IPS DF 4.7 (cell line): Measurements from ENCODE around the gene GPR37.

Source experiments
- DNase-seq: peaks from one replicate; pipeline ENCODE4 v3.0.0-alpha.2; 2013; ENCODE audit warnings: low spot score; ENCODE audit errors: extremely low read depth

GPR37 gene, protein sequence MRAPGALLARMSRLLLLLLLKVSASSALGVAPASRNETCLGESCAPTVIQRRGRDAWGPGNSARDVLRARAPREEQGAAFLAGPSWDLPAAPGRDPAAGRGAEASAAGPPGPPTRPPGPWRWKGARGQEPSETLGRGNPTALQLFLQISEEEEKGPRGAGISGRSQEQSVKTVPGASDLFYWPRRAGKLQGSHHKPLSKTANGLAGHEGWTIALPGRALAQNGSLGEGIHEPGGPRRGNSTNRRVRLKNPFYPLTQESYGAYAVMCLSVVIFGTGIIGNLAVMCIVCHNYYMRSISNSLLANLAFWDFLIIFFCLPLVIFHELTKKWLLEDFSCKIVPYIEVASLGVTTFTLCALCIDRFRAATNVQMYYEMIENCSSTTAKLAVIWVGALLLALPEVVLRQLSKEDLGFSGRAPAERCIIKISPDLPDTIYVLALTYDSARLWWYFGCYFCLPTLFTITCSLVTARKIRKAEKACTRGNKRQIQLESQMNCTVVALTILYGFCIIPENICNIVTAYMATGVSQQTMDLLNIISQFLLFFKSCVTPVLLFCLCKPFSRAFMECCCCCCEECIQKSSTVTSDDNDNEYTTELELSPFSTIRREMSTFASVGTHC

DNA sequence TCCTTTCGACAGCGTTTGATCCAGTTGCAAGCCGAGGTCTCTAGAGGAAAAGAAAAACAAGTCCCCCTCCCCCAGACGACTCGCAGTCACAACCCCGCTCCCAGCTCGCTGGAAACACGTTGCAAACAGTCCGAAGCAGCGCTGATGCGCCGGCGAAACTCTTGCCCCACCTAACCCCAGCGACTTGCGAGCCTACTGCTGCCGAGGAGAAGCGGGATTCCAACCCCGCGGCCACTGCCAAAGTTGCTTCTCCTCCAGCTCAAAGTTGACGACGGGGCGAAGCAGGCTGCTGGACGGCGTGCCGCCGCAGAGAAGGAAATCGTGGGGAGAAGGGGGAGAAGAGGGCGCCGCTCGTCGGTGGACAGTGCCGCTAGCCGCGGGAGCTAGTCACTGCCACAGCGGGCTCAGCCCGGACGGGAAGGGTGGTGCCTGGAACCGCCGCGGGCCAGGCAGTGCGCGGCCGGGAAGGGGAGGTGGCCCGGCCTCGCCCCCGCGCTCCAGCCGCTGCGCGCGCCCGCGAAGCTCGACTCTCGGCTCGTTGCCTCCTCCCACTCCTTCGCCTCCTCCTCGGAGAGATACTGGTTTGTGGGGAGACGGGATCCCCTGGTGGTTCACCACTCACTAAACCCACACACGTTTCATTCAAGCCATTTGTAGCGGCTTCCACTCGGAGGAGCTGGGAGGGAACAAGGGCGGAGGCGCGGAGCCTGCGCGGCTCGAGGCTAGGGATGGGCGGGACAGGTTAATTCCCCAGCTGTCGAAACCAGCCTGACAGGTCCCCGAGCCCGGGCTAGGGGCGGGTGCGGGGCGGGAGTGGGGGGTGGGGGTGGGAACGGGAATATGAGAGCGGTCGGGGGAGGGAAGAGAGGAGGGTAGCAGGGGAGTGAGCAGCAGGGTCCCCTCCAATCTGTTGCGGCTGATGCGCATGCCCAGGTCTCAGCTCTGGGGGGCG is at the start of gene GPR37:
TSS of gene GPR37 (minus strand) at position 392 of the 952 bp plus-strand sequence. CDS start 816 bp downstream, outside the sequence.
- DNase-seq, result no peak

DNA sequence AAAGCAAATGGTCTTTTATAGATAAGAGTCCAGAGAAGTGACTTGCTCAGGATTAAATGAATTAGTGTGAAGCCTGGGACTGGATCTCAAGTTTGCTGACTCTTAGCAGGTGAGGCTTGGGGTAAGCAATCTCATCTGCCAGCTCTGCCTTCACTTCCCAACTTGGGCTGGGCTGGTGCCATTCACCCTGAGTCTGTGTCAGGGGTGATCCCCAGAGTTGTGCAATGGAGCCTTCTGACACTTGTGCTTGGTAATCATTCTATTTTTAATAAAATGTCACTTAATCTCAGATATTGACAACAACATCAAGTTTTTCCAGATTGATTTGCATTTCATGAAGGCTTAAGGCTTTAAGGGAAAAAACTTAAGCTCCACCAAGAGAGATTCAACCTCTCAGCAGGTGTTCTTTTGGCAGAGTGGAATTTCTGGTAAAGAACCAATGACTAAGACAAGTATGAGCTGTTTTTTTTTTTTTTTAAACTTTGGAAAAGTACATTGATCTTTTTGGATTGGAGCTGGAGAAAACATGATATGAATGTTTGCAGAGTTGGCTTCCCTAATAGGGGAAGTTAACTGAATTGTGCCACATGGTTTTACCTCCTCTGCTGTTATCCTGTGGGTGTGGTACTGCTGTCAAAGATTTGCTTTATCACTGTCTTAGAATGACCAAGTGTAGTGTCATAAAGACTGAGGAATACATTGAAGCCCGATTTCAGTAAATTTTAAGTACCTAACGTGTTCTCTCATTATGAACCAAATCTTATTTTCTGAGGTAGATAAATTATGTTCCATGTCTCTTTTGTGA is 48.6 kb upstream of the GPR37 start:
- no peak for DNase-seq

DNA sequence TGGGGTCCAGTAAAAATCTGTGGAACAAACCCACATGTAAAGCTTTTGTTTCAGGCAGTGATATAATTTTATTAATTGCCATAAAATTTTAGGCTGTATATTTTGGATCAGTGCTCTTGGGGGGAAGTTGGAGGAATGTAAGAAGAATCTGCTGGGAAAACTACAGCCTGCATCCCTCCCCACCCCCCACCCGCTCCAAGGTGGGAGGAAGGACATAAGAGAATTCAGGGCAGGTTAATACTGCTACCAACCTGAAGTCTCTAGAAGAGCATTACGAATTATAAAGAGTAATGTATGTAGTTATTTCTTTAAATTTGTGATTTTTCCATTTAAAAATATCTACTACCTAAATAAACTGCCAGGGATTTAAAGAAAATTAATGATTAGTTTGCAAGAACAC is 47.2 kb upstream of the GPR37 start:
- DNase-seq, result no peak

DNA sequence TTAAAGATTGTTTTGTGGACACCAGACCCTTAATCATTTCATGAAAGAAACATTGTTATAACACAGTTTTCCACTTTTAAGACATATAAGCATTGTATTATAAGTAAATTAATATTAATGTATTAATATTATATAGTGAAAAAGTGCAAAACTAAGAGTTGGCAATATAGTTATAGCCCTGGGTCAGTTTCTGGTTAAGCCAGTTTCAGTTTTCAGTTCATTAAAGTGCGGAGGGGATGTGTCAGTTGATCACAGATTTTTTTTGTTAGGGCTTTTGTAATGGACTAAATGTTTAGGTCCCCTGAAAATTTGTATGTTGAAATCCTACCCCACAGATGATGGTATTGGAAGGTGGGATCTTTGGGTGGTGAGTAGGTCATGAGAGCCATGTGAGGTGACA is 45.7 kb upstream of the GPR37 start:
- no peak for DNase-seq

DNA sequence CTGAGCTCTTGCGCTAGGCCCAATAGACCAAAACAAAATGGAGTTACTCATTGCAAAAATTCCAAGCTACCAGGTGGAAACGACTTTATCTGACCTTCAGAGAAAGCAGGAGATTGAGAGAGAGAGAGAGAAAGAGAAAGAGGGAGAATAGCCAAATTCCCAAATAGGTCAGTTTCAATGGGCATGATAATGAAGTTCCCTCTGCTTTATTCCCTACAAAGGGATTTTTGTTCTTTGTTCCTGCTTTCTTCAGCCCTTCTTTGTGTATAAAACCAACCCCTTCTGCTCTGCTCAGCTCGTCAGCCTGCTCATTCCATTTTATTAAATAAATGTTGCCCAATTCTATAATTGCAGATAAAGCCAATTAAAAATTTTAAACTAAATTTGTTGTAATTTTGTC is 45.0 kb upstream of the GPR37 start:
- DNase-seq, result no peak

DNA sequence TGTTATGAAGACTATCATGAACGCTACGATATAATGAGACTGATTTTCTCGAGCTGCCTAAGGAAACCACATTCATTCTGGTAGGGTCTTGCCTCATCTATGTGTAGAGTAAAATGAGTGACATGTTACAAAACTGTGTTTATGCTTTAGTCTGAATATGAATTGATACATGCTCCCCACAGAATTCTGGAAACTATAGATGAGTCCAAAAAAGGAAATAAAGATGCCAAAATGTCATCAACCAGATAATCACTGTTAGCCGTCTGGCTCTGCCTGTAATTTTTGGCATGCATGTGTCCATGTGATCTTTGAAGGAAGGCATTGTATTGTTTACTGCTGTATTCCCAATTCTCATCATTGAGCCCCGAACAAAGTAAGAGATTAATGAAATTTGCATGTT is 42.6 kb upstream of the GPR37 start:
- no peak for DNase-seq

DNA sequence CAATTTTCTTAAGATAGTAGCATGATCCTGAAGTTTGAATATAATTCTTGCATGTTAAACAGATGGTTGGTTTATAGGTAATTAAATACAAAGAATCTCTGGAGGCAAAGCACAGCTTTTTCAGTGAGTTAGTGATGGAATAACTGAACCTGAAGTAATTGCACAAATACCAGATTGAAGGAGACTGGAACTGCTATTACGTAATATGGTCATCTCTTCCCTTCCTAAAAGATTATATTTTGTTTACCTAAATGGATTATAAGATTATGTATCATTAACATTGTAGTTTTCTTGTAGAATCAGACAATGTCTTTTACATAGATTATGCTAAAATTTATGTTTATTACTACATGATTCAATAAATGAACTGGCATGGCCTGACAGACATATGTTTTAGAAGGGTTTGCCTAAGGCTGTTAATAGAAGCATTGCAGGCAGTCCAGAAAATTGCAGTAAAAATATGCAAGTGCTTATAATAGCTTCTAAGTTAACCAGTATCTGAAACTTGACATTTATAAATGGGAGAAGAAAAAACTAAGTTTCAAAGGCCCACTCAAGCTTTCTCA is 35.8 kb upstream of the GPR37 start:
- no peak for DNase-seq

DNA sequence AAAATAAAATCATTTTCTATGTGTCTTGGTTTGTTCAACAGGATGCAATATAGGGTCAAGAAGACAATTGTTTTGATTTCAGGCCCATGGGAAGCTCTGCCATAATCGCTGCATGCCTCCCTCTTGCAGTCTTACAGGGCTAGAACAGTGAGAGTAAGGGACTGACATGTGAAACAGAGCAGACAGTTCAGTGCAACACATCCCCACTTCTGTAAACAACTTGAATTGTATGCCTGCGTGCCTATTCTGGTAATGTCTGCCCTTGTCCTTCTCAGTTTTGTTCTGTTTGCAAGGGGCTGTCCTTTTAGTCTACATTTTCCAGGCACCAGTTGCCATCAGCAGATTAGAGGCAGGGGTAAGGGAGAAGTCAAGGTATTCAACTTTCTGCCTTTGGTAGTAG is 34.8 kb upstream of the GPR37 start:
- no peak for DNase-seq

DNA sequence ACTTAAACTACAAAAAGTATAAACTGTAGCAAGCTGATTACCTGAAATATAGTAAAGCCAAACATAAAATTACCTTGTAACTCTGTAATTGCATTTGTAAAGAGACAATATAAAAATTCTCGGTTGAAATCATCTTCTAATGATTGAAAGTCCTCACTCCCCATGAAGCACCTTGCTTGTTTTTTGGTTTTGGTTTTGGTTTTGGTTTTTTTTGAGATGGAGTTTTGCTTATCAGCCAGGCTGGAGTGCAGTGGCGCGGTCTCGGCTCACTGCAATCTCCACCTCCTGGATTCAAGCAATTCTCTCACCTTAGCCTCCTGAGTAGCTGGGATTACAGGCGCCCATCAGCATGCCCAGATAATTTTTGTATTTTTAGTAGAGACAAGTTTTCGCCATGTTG is 33.9 kb upstream of the GPR37 start:
- no peak for DNase-seq

DNA sequence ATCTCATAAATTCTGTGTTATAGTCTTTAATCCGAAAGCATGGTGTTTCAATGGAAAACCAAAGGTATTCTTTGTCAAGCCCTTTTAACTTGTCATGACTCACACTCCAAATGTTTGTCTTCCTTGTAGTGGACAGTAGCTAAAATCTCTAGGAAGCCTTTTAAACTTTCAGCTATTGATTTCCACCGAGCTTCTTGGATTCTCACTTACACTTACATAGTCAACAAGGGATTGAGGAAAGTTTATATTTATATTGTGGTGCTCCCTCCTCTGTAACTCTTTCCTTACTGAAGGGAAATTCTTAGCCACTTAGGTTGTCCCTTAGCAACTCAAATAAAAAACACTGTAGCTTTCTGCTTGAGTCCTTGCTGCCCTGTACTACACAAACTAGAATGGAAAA is 31.2 kb upstream of the GPR37 start:
- no peak for DNase-seq

DNA sequence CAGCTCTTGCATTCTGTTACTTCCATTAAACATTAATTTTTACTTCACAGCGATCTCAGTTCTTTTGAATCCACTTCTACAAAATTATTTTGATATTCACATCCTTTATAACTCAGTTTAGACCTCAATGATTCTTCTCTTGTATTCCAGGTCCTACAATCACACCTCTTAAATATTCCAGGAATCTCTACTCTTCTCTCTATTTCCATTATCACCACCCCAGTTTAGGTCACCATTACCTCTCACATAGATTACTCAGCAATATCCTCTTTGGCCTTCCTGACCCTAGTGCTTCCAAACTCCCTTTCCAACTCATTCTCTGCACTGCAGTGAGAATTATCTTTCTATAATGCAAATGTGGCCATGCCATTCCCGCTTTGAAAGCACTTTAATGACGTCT is 27.1 kb upstream of the GPR37 start:
- no peak for DNase-seq

DNA sequence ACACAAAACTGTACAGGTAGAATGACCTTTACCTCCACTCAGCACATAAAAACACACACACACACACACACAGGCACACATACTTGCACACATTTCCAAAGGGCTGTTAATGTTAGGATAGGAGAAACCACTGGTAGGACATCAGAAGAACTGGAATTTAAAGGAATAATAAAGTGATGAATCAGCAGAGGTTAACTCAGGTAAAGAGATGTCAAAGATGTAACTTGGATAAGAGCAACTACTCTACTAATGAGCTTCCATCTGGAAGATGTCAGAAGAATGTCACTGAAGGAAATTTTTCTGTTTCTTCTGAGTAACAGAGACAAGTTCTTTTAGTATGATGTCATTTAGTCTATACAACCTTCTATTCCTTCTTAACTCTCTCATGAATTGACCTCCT is 26.4 kb upstream of the GPR37 start:
- no peak for DNase-seq

DNA sequence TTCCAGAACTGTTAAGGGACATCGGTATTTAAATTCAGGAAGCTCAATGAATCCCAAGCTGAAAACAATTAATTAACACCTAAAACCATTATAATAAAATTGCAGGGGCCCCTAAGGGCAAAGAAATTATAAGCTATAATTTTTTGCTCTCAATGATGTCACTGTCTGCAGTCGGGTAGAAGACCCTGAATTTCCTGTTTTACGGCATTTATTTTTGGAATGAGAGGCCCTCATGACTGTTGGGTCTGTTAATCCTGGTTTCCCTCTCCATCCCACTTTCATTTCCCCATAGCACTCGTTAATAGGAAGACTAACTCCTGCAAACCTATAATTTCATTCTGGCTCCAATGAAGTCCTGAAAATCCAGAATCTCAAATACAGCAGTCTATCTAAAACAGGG is 25.8 kb upstream of the GPR37 start:
- no peak for DNase-seq

DNA sequence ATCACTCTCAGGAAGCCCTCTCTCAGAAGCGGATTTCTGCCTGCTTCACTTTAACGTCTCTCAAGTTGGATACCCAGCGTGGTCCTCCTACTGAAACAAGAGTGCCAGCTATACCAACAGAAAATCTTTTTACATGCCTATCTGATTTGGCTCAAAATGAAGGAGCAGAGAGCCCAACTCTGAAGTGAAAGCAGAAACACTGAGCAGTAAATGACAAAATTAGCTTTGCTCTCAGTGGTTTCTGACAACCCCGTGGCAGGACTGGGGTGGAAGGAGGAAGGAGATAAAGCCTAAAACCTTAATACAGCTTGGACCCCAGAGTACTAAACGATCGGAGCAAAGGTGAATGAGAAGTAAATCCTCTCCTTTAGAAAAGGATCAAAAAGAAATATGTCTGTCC is 25.1 kb upstream of the GPR37 start:
- DNase-seq, result no peak

DNA sequence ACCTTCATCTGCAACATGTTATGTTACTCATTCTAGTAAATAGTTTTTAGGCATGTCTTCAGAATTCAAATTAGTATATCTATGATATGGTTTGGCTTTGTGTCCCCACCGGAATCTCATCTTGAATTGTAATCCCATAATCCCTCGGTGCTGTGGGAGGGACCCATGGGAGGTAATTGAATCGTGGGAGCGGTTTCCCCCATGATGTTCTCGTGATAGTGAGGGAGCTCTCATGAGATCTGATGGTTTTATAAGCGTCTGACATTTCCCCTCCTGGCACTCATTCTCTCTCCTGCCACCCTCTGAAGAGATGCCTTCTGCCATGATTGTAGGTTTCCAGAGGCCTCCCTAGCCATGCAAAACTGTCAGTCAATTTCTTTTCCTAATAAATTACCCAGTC is 20.4 kb upstream of the GPR37 start:
- DNase-seq, result no peak

DNA sequence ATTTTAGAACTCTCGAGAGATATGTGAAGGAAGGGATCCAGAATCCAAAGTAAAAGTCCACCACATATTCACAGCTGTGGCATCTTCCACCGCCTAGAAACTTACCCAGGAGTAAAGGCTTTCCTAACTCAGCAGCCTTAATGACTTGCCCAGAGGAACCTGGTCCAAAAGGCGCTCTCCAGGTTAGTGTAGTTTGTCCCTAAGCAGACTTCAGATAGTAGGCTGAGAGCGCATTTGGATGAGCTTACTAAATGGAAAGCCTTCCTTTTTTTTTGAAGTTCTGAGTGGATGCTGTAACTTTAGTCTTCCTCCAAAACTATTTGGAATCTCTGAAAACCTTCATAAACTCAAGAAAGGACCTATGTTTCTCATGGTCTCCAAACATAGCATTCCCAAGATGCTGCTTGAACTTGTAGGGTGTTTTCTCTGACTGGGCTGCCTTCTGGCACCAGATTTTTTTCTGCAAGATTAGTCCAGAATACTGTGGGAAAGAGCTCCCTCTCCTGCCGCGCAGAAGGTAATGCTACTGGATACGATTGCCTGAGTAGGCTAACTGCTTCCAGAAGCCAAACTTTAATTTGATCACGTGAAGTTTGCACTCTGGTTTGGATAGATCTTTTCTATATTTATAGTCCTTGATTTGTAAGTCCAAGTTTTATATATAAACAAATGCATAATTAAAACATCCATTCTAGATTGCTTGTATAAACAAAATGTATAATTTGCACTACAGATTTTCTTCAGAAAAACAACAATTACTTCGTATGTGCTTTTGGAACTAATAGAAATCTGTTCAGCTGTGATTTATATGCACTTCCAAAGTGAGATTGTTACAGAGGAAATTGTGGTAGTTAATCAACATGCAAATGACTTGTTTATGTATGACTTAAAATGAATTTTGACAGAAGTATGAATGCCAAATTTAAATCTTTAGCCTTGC is 19.6 kb upstream of the GPR37 start:
- DNase-seq, result no peak

DNA sequence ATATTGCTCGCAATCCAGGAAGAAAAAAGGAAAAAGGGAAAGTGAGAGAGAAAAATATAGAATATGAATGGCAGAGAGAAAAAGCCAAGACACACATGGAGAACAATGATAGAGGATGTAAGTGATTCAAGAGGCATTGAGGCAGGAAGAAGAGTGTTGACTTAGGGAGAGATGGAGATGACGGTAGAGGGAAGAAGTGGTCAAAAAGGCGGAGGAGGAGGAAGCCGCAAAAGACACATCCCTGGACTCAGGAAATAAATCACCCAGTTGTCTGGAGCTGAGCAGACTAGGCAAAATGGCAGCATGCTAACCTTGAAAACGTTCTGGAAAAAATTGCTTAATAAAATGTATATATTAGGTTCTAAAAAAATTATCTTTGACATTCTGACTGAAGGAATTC is 17.7 kb upstream of the GPR37 start:
- DNase-seq, result no peak

DNA sequence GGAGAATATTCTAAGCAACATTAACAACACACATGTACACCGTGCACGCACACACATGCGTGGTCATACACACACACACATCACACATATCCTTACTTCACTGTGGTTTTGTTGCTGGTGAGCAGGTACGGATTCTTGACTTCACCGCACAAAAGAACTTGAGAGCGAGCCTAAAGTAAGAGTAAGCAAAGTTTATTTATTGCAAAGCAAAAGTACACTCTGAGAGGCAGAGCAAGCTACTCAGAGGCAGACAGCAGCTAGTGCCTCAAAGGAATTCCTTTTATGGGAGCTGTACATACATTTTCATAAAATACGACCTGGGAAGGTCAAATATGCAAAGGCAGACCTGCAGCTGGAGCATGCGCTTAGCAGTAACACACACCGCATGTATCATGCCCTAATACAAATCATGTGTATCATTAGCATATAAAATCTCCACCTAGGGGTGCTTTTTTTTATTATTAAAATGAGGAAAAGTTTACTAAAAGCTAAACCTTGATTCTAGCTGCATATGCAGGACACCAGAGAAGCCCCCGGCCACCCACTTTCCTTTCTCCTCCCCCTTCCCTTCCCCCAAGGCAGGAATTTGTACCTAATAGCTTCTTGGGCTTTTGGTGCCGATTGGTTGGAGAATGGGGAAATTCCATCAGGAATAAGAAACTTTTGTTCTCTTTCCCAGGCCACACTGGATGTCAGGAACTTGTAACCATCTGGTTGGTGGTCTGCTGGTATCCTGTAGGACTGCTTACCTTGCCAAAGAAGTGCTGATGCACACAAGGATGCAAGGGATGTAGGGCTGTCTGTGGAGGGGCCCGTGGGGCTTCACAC is 16.5 kb upstream of the GPR37 start:
- no peak for DNase-seq

DNA sequence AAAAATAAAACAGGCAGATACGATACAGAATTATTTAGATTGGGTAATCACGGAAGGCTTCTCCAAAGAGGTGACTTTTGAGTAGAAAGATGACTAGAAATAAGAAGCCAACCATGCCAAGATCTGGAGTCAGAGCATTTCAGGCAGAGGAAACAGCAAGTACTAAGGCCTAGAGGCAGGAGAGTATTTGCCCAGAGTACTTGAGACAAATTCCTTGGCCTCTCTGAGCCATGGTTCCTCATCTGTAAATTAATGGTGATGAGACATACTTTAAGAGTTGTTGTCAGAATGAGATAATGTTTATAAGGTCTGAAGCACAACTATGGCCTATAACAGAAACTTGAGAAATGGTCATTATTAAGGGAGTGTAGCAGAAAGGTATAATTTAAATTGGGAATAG is 15.8 kb upstream of the GPR37 start:
- DNase-seq, result no peak
